ENCODE data around the gene USP17L12.
"Not testable (repeated sequence)": the region's sequence is repeated elsewhere in the genome, so short reads cannot be mapped to it uniquely, and the experiment has no call there.

The USP17L12 gene

GRCh38 chr4:9219852-9220251, at the start of gene USP17L12:
TSS of gene USP17L12 (plus strand) at chr4:9220152. CDS start at chr4:9220152, 0 bp downstream.
- not testable (repeated sequence) for H3K27ac ChIP-seq (ENCODE audit: low read length); H3K4me3 ChIP-seq (ENCODE audit: low read length); H3K36me3 ChIP-seq (ENCODE audit: insufficient read depth, low read depth, low read length); H3K9me3 ChIP-seq (ENCODE audit: insufficient read depth, low read depth, low read length); H3K9ac ChIP-seq (ENCODE audit: low read depth, low read length); H3K4me1 ChIP-seq (ENCODE audit: insufficient read depth, low read length); H3K27me3 ChIP-seq (ENCODE audit: insufficient read depth, low read length)

DNA sequence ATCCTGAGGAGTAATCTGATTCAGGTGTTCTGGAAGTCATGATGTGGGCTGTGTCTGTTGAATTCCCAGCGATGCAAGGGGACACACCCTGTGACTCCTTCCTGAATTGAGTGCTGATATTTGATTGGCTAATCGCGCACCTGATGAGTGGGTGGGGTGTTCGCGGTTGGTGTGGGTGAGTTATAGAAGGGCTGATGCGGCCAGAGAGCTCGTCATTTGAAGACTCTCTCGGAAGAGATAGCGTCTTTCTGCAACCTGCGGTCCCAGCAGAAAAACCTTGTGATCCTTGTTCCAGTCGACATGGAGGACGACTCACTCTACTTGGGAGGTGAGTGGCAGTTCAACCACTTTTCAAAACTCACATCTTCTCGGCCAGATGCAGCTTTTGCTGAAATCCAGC, 9.6 kb upstream of the USP17L12 start, which contains the start of gene USP17L10:
Gene USP17L10 (plus strand): TSS at position 301 of the 400 bp plus-strand sequence. CDS start 0 bp downstream, at position 301.
- H3K9ac ChIP-seq (ENCODE audit: low read depth, low read length); H3K4me1 ChIP-seq (ENCODE audit: insufficient read depth, low read length); H3K27me3 ChIP-seq (ENCODE audit: insufficient read depth, low read length); H3K4me3 ChIP-seq (ENCODE audit: low read length); H3K36me3 ChIP-seq (ENCODE audit: insufficient read depth, low read depth, low read length); H3K27ac ChIP-seq (ENCODE audit: low read length); H3K9me3 ChIP-seq (ENCODE audit: insufficient read depth, low read depth, low read length): not testable (repeated sequence)

GRCh38 chr4:9214701-9215100, 5.3 kb upstream of the USP17L12 start:
- H3K4me3 ChIP-seq (ENCODE audit: low read length); H3K27me3 ChIP-seq (ENCODE audit: insufficient read depth, low read length); H3K4me1 ChIP-seq (ENCODE audit: insufficient read depth, low read length); H3K36me3 ChIP-seq (ENCODE audit: insufficient read depth, low read depth, low read length); H3K9ac ChIP-seq (ENCODE audit: low read depth, low read length); H3K27ac ChIP-seq (ENCODE audit: low read length); H3K9me3 ChIP-seq (ENCODE audit: insufficient read depth, low read depth, low read length): not testable (repeated sequence)

DNA sequence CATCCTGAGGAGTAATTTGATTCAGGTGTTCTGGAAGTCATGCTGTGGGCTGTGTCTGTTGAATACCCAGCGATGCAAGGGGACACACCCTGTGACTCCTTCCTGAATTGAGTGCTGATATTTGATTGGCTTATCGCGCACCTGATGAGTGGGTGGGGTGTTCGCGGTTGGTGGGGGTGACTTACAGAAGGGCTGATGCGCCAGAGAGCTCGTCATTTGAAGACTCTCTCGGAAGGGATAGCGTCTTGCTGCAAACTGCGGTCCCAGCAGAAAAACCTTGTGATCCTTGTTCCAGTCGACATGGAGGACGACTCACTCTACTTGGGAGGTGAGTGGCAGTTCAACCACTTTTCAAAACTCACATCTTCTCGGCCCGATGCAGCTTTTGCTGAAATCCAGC, 4.8 kb upstream of the USP17L12 start, which contains the start of gene USP17L11:
Gene USP17L11 (plus strand): TSS at position 301 of the 400 bp plus-strand sequence. CDS start 0 bp downstream, at position 301.
- H3K9ac ChIP-seq (ENCODE audit: low read depth, low read length); H3K36me3 ChIP-seq (ENCODE audit: insufficient read depth, low read depth, low read length); H3K4me3 ChIP-seq (ENCODE audit: low read length); H3K27me3 ChIP-seq (ENCODE audit: insufficient read depth, low read length); H3K27ac ChIP-seq (ENCODE audit: low read length); H3K9me3 ChIP-seq (ENCODE audit: insufficient read depth, low read depth, low read length); H3K4me1 ChIP-seq (ENCODE audit: insufficient read depth, low read length): not testable (repeated sequence)

DNA sequence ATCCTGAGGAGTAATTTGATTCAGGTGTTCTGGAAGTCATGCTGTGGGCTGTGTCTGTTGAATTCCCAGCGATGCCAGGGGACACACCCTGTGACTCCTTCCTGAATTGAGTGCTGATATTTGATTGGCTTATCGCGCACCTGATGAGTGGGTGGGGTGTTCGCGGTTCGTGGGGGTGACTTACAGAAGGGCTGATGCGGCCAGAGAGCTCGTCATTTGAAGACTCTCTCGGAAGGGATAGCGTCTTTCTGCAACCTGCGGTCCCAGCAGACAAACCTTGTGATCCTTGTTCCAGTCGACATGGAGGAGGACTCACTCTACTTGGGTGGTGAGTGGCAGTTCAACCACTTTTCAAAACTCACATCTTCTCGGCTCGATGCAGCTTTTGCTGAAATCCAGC, 4.6 kb downstream of the USP17L12 start, which contains the start of gene USP17L13:
Gene USP17L13 (plus strand): TSS at position 301 of the 400 bp plus-strand sequence. CDS start 0 bp downstream, at position 301.
- not testable (repeated sequence) for H3K27me3 ChIP-seq (ENCODE audit: insufficient read depth, low read length); H3K36me3 ChIP-seq (ENCODE audit: insufficient read depth, low read depth, low read length); H3K4me3 ChIP-seq (ENCODE audit: low read length)

DNA sequence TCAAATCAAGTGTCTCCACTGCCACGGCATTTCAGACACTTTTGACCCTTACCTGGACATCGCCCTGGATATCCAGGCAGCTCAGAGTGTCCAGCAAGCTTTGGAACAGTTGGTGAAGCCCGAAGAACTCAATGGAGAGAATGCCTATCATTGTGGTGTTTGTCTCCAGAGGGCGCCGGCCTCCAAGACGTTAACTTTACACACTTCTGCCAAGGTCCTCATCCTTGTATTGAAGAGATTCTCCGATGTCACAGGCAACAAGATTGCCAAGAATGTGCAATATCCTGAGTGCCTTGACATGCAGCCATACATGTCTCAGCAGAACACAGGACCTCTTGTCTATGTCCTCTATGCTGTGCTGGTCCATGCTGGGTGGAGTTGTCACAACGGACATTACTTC, 10.3 kb downstream of the USP17L12 start:
- H3K27me3 ChIP-seq (ENCODE audit: insufficient read depth, low read length); H3K4me3 ChIP-seq (ENCODE audit: low read length); H3K36me3 ChIP-seq (ENCODE audit: insufficient read depth, low read depth, low read length); H3K9ac ChIP-seq (ENCODE audit: low read depth, low read length); H3K4me1 ChIP-seq (ENCODE audit: insufficient read depth, low read length); H3K9me3 ChIP-seq (ENCODE audit: insufficient read depth, low read depth, low read length); H3K27ac ChIP-seq (ENCODE audit: low read length): not testable (repeated sequence)

More for the DNA sequence above, 4.6 kb downstream of the USP17L12 start, which contains the start of gene USP17L13:
- H3K9me3 ChIP-seq (ENCODE audit: insufficient read depth, low read depth, low read length); H3K9ac ChIP-seq (ENCODE audit: low read depth, low read length); H3K4me1 ChIP-seq (ENCODE audit: insufficient read depth, low read length); H3K27ac ChIP-seq (ENCODE audit: low read length): not testable (repeated sequence)

GRCh38 chr4:9234085-9234484, 14.1 kb downstream of the USP17L12 start, which contains the start of gene USP17L15:
TSS of gene USP17L15 (plus strand) at chr4:9234385. CDS start at chr4:9234385, 0 bp downstream.
- H3K27ac ChIP-seq (ENCODE audit: low read length); H3K4me1 ChIP-seq (ENCODE audit: insufficient read depth, low read length); H3K4me3 ChIP-seq (ENCODE audit: low read length); H3K27me3 ChIP-seq (ENCODE audit: insufficient read depth, low read length); H3K9me3 ChIP-seq (ENCODE audit: insufficient read depth, low read depth, low read length); H3K36me3 ChIP-seq (ENCODE audit: insufficient read depth, low read depth, low read length); H3K9ac ChIP-seq (ENCODE audit: low read depth, low read length): not testable (repeated sequence)

- H3K4me1 ChIP-seq (ENCODE audit: insufficient read depth, low read length); H3K27ac ChIP-seq (ENCODE audit: low read length); H3K9me3 ChIP-seq (ENCODE audit: insufficient read depth, low read depth, low read length); H3K27me3 ChIP-seq (ENCODE audit: insufficient read depth, low read length); H3K36me3 ChIP-seq (ENCODE audit: insufficient read depth, low read depth, low read length); H3K4me3 ChIP-seq (ENCODE audit: low read length); H3K9ac ChIP-seq (ENCODE audit: low read depth, low read length): not testable (repeated sequence)
These were observed 18.5 kb downstream of the USP17L12 start for GRCh38 chr4:9238461-9238860.

DNA sequence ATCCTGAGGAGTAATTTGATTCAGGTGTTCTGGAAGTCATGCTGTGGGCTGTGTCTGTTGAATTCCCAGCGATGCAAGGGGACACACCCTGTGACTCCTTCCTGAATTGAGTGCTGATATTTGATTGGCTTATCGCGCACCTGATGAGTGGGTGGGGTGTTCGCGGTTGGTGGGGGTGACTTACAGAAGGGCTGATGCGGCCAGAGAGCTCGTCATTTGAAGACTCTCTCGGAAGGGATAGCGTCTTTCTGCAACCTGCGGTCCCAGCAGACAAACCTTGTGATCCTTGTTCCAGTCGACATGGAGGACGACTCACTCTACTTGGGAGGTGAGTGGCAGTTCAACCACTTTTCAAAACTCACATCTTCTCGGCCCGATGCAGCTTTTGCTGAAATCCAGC, 23.6 kb downstream of the USP17L12 start, which contains the start of gene USP17L17:
Gene USP17L17 (plus strand): TSS at position 301 of the 400 bp plus-strand sequence. CDS start 0 bp downstream, at position 301.
- H3K9ac ChIP-seq (ENCODE audit: low read depth, low read length); H3K9me3 ChIP-seq (ENCODE audit: insufficient read depth, low read depth, low read length); H3K27me3 ChIP-seq (ENCODE audit: insufficient read depth, low read length); H3K4me3 ChIP-seq (ENCODE audit: low read length); H3K27ac ChIP-seq (ENCODE audit: low read length); H3K4me1 ChIP-seq (ENCODE audit: insufficient read depth, low read length); H3K36me3 ChIP-seq (ENCODE audit: insufficient read depth, low read depth, low read length): not testable (repeated sequence)

GRCh38 chr4:9247953-9248680, 28.2 kb downstream of the USP17L12 start, which contains the start of gene USP17L18:
TSS of gene USP17L18 (plus strand) at chr4:9248630. CDS start at chr4:9248630, 0 bp downstream.
- H3K4me1 ChIP-seq (ENCODE audit: insufficient read depth, low read length); H3K36me3 ChIP-seq (ENCODE audit: insufficient read depth, low read depth, low read length): not testable (repeated sequence)

DNA sequence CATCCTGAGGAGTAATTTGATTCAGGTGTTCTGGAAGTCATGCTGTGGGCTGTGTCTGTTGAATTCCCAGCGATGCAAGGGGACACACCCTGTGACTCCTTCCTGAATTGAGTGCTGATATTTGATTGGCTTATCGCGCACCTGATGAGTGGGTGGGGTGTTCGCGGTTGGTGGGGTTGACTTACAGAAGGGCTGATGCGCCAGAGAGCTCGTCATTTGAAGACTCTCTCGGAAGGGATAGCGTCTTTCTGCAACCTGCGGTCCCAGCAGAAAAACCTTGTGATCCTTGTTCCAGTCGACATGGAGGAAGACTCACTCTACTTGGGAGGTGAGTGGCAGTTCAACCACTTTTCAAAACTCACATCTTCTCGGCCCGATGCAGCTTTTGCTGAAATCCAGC, 33.1 kb downstream of the USP17L12 start, which contains the start of gene USP17L19:
Gene USP17L19 (plus strand): TSS at position 301 of the 400 bp plus-strand sequence. CDS start 0 bp downstream, at position 301.
- H3K9ac ChIP-seq (ENCODE audit: low read depth, low read length); H3K4me1 ChIP-seq (ENCODE audit: insufficient read depth, low read length); H3K27me3 ChIP-seq (ENCODE audit: insufficient read depth, low read length); H3K4me3 ChIP-seq (ENCODE audit: low read length); H3K27ac ChIP-seq (ENCODE audit: low read length); H3K9me3 ChIP-seq (ENCODE audit: insufficient read depth, low read depth, low read length); H3K36me3 ChIP-seq (ENCODE audit: insufficient read depth, low read depth, low read length): not testable (repeated sequence)

More at GRCh38 chr4:9247953-9248680, 28.2 kb downstream of the USP17L12 start, which contains the start of gene USP17L18:
- H3K9ac ChIP-seq (ENCODE audit: low read depth, low read length); H3K9me3 ChIP-seq (ENCODE audit: insufficient read depth, low read depth, low read length); H3K4me3 ChIP-seq (ENCODE audit: low read length); H3K27ac ChIP-seq (ENCODE audit: low read length); H3K27me3 ChIP-seq (ENCODE audit: insufficient read depth, low read length): not testable (repeated sequence)

GRCh38 chr4:9257824-9258223, 37.9 kb downstream of the USP17L12 start, which contains the start of gene USP17L20:
TSS of gene USP17L20 (plus strand) at chr4:9258124. CDS start at chr4:9258124, 0 bp downstream.
- not testable (repeated sequence) for H3K27me3 ChIP-seq (ENCODE audit: insufficient read depth, low read length)

More at GRCh38 chr4:9257824-9258223, 37.9 kb downstream of the USP17L12 start, which contains the start of gene USP17L20:
- H3K4me1 ChIP-seq (ENCODE audit: insufficient read depth, low read length); H3K4me3 ChIP-seq (ENCODE audit: low read length); H3K9ac ChIP-seq (ENCODE audit: low read depth, low read length); H3K27ac ChIP-seq (ENCODE audit: low read length); H3K9me3 ChIP-seq (ENCODE audit: insufficient read depth, low read depth, low read length); H3K36me3 ChIP-seq (ENCODE audit: insufficient read depth, low read depth, low read length): not testable (repeated sequence)

All from iPS-20b (cell line).